Mesenchymal stem cell (in vitro differentiated cells and primary cell): Measurements from ENCODE around the gene PRICKLE2.

Source experiments
- DNase-seq: peaks from one replicate; pipeline ENCODE4 v3.0.0-alpha.2; 2013
- H2AFZ ChIP-seq: one replicate; pipeline ENCODE4 v1.6.1; 2013; ENCODE audit warnings: low read depth, mild to moderate bottlenecking, control low read depth, inconsistent platforms, low read length, moderate library complexity
- H2AK5ac ChIP-seq: 2 replicates; pipeline ENCODE4 v1.6.1; 2013; ENCODE audit warnings: low read length, moderate library complexity, mild to moderate bottlenecking, inconsistent platforms; ENCODE audit not compliant: severe bottlenecking
- H2BK120ac ChIP-seq: one replicate; pipeline ENCODE4 v1.6.1; 2013; ENCODE audit warnings: low read depth, mild to moderate bottlenecking, inconsistent platforms, low read length, moderate library complexity
- H2BK12ac ChIP-seq, 2 experiments: one replicate each; pipeline ENCODE4 v1.6.1; 2013; ENCODE audit warnings: inconsistent platforms in 2 of 2, low read length in 2 of 2, mild to moderate bottlenecking in 2 of 2, moderate library complexity in 2 of 2, control low read depth in 1 of 2
- H2BK15ac ChIP-seq: one replicate; pipeline ENCODE4 v1.6.1; 2013; ENCODE audit warnings: mild to moderate bottlenecking, low read depth, inconsistent platforms; ENCODE audit not compliant: poor library complexity, severe bottlenecking
- H2BK5ac ChIP-seq: 2 replicates; pipeline ENCODE4 v1.6.1; 2013; ENCODE audit warnings: low read depth, mild to moderate bottlenecking, low read length, control low read depth, inconsistent platforms; ENCODE audit not compliant: poor library complexity, severe bottlenecking
- H3K14ac ChIP-seq, 2 experiments: one replicate each; pipeline ENCODE4 v1.6.1; 2013; ENCODE audit warnings: inconsistent platforms in 2 of 2, low read length in 2 of 2, control low read depth in 1 of 2, mild to moderate bottlenecking in 1 of 2, moderate library complexity in 1 of 2
- H3K18ac ChIP-seq, 2 experiments: one replicate each; pipeline ENCODE4 v1.6.1; 2013; ENCODE audit warnings: inconsistent platforms in 2 of 2, low read length in 2 of 2, control low read depth in 1 of 2, low read depth in 1 of 2, mild to moderate bottlenecking in 1 of 2
- H3K23ac ChIP-seq, 2 experiments: one replicate each; pipeline ENCODE4 v1.6.1; 2013; ENCODE audit warnings: inconsistent platforms in 2 of 2, low read length in 2 of 2, mild to moderate bottlenecking in 2 of 2, moderate library complexity in 2 of 2, control low read depth in 1 of 2
- H3K27ac ChIP-seq: 2 replicates; pipeline ENCODE4 v1.5.1; 2013; ENCODE audit warnings: mild to moderate bottlenecking, moderate library complexity, low read length, control low read depth, inconsistent platforms; ENCODE audit not compliant: poor library complexity, severe bottlenecking
- H3K27me3 ChIP-seq, 2 experiments: 2 replicates each; pipeline versions ENCODE4 v1.6.1 to v1.7.0; 2013; ENCODE audit warnings: low read length in 2 of 2, mild to moderate bottlenecking in 2 of 2, moderate library complexity in 2 of 2, control low read depth in 1 of 2, inconsistent platforms in 1 of 2; ENCODE audit not compliant: control insufficient read depth in 1 of 2, insufficient read depth in 1 of 2
- H3K36me3 ChIP-seq, 2 experiments: 2 replicates each; pipeline versions ENCODE4 v1.6.1 to v1.7.0; 2013; ENCODE audit warnings: low read length in 2 of 2, control low read depth in 1 of 2, inconsistent platforms in 1 of 2, low read depth in 1 of 2, mild to moderate bottlenecking in 1 of 2; ENCODE audit not compliant: insufficient read depth in 2 of 2, control insufficient read depth in 1 of 2
- H3K4ac ChIP-seq, 2 experiments: one replicate each; pipeline ENCODE4 v1.6.1; 2013; ENCODE audit warnings: inconsistent platforms in 2 of 2, low read length in 2 of 2, mild to moderate bottlenecking in 2 of 2, moderate library complexity in 2 of 2, control low read depth in 1 of 2, low read depth in 1 of 2
- H3K4me1 ChIP-seq: 2 replicates; pipeline ENCODE4 v1.6.1; 2013; ENCODE audit warnings: low read depth, low read length, control low read depth; ENCODE audit not compliant: control insufficient read depth, insufficient read depth
- H3K4me2 ChIP-seq: 2 replicates; pipeline ENCODE4 v1.6.1; 2013; ENCODE audit warnings: low read length, mild to moderate bottlenecking, inconsistent platforms; ENCODE audit not compliant: poor library complexity, severe bottlenecking
- H3K4me3 ChIP-seq, 2 experiments: 2 replicates each; pipeline versions ENCODE4 v1.5.1 to v1.7.0; 2013; ENCODE audit warnings: low read length in 2 of 2, mild to moderate bottlenecking in 2 of 2, control low read depth in 1 of 2, low read depth in 1 of 2; ENCODE audit not compliant: insufficient read depth in 1 of 2
- H3K79me1 ChIP-seq: replicated peaks from 2 replicates; pipeline ENCODE4 v1.6.1; 2013; ENCODE audit warnings: mild to moderate bottlenecking, control low read depth, low read length, inconsistent platforms; ENCODE audit not compliant: poor library complexity, severe bottlenecking
- H3K9ac ChIP-seq: 2 replicates; pipeline ENCODE4 v1.7.0; 2013; ENCODE audit warnings: mild to moderate bottlenecking, low read length, moderate library complexity
- H3K9me3 ChIP-seq: 2 replicates; pipeline ENCODE4 v1.7.0; 2013; ENCODE audit warnings: mild to moderate bottlenecking, low read length; ENCODE audit not compliant: control insufficient read depth
- H4K8ac ChIP-seq: one replicate; pipeline ENCODE4 v1.6.1; 2013; ENCODE audit warnings: inconsistent platforms, mild to moderate bottlenecking, low read length, moderate library complexity
- H4K91ac ChIP-seq: one replicate; pipeline ENCODE4 v1.6.1; 2013; ENCODE audit warnings: mild to moderate bottlenecking, low read length, inconsistent platforms
- WGBS: methylation state at CpG from one replicate; pipeline ENCODE4 v1.1.7; 2013; ENCODE audit warnings: mixed read lengths; 5-methylcytosine and 5-hydroxymethylcytosine counted together

Gene PRICKLE2

DNA sequence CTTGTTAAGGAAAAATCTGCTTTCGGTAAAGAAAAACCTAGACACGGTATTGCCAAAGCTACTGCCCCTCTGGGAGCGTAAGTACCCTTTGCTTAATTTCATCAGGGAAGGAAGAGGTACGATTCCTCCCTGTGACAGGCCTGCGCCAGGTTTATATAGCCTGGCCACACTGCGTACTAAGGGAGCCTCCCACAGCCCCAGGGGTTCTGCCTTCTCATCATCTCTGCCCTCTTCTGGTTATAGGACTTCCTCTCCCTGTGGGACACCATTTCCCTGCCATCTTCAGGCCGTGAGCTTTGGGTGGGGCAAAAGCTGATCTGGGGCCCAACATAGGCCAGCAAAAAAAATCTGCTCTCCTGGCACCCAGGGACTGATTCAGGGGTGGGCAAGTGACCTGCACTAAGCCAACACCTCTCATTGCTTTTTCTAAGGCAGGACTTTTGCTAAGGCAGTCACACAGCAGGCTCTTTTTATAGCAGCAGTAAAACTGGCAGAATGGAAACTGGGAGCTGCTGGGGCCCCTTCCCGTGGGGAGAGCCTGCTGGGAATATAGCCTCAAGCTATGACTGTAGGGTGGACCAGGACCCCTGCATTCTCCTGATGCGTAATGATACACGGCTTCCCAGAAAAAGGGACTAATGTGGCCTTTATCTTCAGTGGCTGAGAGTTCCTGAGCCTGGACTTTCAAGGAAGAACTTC, 76.2 kb downstream of the PRICKLE2 start:
- no peak overlapping the region for H2BK5ac ChIP-seq
- H3K4me3 ChIP-seq = no peak overlapping the region
- H2BK120ac ChIP-seq = no peak overlapping the region
- WGBS = 81% methylated on average over 10 of the region's 10 CpGs
- H3K9ac ChIP-seq = no peak overlapping the region
- H3K36me3 ChIP-seq = peaks cover 58 to 91% of the 10 kb centered on the region in 2 experiments
- no peak for DNase-seq
- H3K4ac ChIP-seq = peak overlapping the region in 1 of 2 experiments; percentile 35
- no peak overlapping the region for H3K4me2 ChIP-seq
- H3K27ac ChIP-seq = peak overlapping the region; percentile 51
- H3K4me1 ChIP-seq = peaks cover 21% of the 10 kb centered on the region
- peaks cover 44% of the 10 kb centered on the region for H3K79me1 ChIP-seq
- H4K8ac ChIP-seq = no peak overlapping the region
- no peak overlapping the region for H2AFZ ChIP-seq
- peak overlapping the region; percentile 37 to 59 for H3K18ac ChIP-seq
- peak overlapping the region in 1 of 2 experiments; percentile 64 for H2BK12ac ChIP-seq
- H3K9me3 ChIP-seq = no peaks in the 10 kb centered on the region
- H4K91ac ChIP-seq = no peak overlapping the region
- no peaks in the 10 kb centered on the region for H3K27me3 ChIP-seq
- no peak overlapping the region for H2BK15ac ChIP-seq
- H3K14ac ChIP-seq = peak overlapping the region in 1 of 2 experiments; percentile 79
- H2AK5ac ChIP-seq = peak overlapping the region; percentile 51
- H3K23ac ChIP-seq = no peak overlapping the region

DNA sequence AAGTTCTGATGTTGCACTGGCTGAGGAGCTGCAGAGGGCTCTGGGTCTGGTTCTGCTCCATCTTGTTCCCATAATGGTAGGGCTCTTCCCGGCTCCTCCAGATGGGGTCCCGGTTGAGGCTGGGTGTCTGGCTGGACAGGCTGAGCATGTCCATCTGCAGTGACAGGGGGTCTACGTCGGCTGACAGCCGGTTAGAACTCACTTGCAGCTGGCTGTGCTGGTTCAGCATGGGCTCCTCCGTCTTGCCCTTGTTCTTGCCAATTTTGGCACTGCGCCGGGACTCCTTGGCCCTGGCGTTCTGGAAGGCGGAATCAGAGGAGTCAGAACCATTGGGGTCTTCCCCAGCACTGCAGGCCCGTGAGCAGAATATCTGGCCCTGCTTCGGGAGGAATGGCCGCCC, 78.1 kb downstream of the PRICKLE2 start:
- Histone ChIP-seq H3K4me3 (no peak overlapping the region), H3K4ac (no peak overlapping the region), H2AK5ac (no peak overlapping the region), H3K18ac (no peak overlapping the region), H2BK120ac (no peak overlapping the region), H3K14ac (no peak overlapping the region), H2BK15ac (no peak overlapping the region), H4K8ac (no peak overlapping the region), H3K9me3 (no peaks in the 10 kb centered on the region), H2AFZ (no peak overlapping the region), H3K27ac (no peak overlapping the region), H2BK5ac (no peak overlapping the region), H2BK12ac (no peak overlapping the region), H3K9ac (no peak overlapping the region), H3K4me2 (no peak overlapping the region), H3K36me3 (peaks cover 56 to 80% of the 10 kb centered on the region in 2 experiments), H3K23ac (no peak overlapping the region), H4K91ac (no peak overlapping the region), H3K4me1 (peaks cover 23% of the 10 kb centered on the region), H3K79me1 (peaks cover 39% of the 10 kb centered on the region), H3K27me3 (no peaks in the 10 kb centered on the region)
- DNase-seq = no peak
- WGBS = 95% methylated on average over 13 of the region's 13 CpGs

DNA sequence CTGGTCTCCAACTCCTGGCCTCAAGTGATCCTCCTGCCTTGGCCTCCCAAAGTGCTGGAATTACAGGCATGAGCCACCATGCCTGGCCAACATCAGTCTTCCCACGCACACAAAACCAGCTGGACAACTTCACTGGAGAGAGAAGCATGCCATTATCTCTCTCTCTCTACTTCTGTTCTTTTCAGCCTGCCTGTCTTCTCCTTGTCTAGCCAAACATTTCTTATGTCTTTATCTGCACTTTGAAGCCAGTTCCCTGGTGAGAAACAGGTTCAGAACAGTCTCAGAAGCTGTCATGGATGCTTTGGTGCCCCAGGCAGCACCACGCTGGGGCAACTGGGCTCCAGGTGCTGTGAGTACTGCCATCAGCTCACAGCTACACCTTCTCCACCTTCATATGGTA, 79.8 kb downstream of the PRICKLE2 start:
- H3K9ac ChIP-seq = no peak overlapping the region
- H3K27ac ChIP-seq = no peak overlapping the region
- no peaks in the 10 kb centered on the region for H3K27me3 ChIP-seq
- H3K4me2 ChIP-seq = no peak overlapping the region
- no peak overlapping the region for H4K91ac ChIP-seq
- H3K36me3 ChIP-seq = peaks cover 49 to 81% of the 10 kb centered on the region in 2 experiments
- DNase-seq = no peak
- H3K14ac ChIP-seq = no peak overlapping the region
- H3K79me1 ChIP-seq = peaks cover 33% of the 10 kb centered on the region
- H4K8ac ChIP-seq = no peak overlapping the region
- no peak overlapping the region for H2AK5ac ChIP-seq
- no peak overlapping the region for H2BK15ac ChIP-seq
- no peak overlapping the region for H2BK12ac ChIP-seq
- 98% methylated on average over 2 of the region's 2 CpGs for WGBS
- H3K9me3 ChIP-seq = no peaks in the 10 kb centered on the region
- no peak overlapping the region for H3K4ac ChIP-seq
- no peak overlapping the region for H3K4me3 ChIP-seq
- H2BK5ac ChIP-seq = no peak overlapping the region
- H3K18ac ChIP-seq = no peak overlapping the region
- peaks cover 13% of the 10 kb centered on the region for H3K4me1 ChIP-seq
- no peak overlapping the region for H2AFZ ChIP-seq
- H2BK120ac ChIP-seq = no peak overlapping the region
- H3K23ac ChIP-seq = peak overlapping the region in 1 of 2 experiments; percentile 84

DNA sequence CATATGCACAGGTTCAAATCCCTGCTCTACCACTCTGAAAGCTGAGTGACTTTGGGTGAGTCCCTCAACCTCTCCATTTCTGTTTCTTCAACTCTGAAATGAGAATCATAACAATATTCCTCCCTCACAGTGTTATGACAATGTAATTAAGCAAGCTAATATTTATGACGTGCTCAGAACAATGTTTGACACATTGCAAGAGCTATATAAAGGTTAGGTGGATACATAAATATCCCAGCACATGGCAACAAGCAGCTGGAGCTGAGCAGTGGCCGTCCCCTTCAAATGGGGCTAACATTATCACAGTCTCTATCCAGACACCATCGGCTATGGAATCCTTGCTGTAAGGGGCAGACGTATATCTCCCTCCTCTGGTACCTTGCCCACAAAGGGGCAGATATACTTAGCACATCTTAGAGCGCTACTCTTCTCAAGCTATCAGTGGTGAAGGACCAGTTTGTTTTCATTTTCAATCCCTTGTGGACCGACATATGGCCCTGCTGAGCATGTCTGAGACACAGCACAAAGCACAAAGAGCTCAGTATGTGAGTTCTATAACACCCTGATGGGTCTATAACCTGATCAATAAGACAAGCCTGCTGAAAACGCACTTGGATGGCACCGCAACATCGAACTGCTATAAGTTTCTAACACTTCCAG, 80.9 kb downstream of the PRICKLE2 start:
- H3K18ac ChIP-seq = no peak overlapping the region
- H3K9me3 ChIP-seq = no peaks in the 10 kb centered on the region
- no peak overlapping the region for H3K4ac ChIP-seq
- H3K4me3 ChIP-seq = no peak overlapping the region
- H2BK5ac ChIP-seq = no peak overlapping the region
- H3K27me3 ChIP-seq = no peaks in the 10 kb centered on the region
- H3K36me3 ChIP-seq = peaks cover 50 to 81% of the 10 kb centered on the region in 2 experiments
- no peak overlapping the region for H2AFZ ChIP-seq
- H3K4me1 ChIP-seq = peaks cover 8% of the 10 kb centered on the region
- no peak overlapping the region for H2AK5ac ChIP-seq
- H3K23ac ChIP-seq = no peak overlapping the region
- H3K79me1 ChIP-seq = peaks cover 28% of the 10 kb centered on the region
- no peak overlapping the region for H3K14ac ChIP-seq
- no peak overlapping the region for H3K4me2 ChIP-seq
- DNase-seq = no peak
- no peak overlapping the region for H2BK15ac ChIP-seq
- 96% methylated on average over 9 of the region's 9 CpGs for WGBS
- H3K9ac ChIP-seq = no peak overlapping the region
- H2BK120ac ChIP-seq = no peak overlapping the region
- H4K8ac ChIP-seq = no peak overlapping the region
- no peak overlapping the region for H2BK12ac ChIP-seq
- no peak overlapping the region for H4K91ac ChIP-seq
- no peak overlapping the region for H3K27ac ChIP-seq
